ENCODE data around the gene BORCS5.

DNA sequence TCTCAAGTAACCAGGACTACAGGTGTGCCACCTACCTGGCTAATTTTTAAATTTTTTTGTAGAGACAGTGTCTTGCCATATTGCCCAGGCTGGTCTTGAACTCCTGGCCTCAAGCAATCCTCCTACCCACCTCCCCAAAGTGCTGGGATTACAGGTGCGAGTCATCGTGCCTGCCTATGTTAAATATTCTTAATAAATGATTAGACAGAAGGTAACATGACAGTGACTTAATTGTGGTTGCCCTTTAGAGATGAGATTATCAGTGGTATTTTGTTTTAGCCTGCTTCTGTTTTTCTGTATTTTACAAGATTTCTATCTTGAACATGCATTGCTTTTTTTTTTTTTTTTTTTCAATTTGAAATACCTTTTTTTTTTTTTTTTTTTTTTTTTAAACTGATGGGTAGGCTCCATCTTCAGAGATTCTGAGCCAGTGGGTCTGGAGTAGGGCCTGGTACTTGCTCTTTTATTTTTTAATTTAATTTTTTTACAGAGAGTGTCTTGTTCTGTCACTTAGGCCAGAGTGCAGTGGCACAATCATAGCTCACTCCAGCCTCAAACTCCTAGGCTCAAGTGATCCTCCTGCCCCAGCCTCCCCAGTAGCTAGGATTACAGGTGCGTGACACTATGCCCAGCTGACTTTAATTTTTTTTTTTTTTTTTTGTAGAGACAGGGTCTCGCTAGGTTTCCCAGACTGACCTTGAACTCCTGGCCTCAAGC lies 88.4 kb downstream of the BORCS5 start:
- TF ChIP-seq CTCF (IDR thresholded peaks at IDR 0.05) (no peak), EP300 (IDR thresholded peaks at IDR 0.05) (no peak), POLR2A (IDR thresholded peaks at IDR 0.05) (no peak)
